ENCODE results near the gene MEGF6. TPM values are rescaled to one million over a fixed set of nuclear protein-coding genes. Genes with fewer than 3 reads are reported as not detected.

Gene MEGF6
- total RNA-seq, 1 experiment from 2014 or later = 14.3 TPM

- intact Hi-C loops (cut with micrococcal nuclease) = no loop called here
- TF ChIP-seq, protein P1, sequence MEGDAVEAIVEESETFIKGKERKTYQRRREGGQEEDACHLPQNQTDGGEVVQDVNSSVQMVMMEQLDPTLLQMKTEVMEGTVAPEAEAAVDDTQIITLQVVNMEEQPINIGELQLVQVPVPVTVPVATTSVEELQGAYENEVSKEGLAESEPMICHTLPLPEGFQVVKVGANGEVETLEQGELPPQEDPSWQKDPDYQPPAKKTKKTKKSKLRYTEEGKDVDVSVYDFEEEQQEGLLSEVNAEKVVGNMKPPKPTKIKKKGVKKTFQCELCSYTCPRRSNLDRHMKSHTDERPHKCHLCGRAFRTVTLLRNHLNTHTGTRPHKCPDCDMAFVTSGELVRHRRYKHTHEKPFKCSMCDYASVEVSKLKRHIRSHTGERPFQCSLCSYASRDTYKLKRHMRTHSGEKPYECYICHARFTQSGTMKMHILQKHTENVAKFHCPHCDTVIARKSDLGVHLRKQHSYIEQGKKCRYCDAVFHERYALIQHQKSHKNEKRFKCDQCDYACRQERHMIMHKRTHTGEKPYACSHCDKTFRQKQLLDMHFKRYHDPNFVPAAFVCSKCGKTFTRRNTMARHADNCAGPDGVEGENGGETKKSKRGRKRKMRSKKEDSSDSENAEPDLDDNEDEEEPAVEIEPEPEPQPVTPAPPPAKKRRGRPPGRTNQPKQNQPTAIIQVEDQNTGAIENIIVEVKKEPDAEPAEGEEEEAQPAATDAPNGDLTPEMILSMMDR (IDR thresholded peaks at IDR 0.05; ENCODE audit: unreplicated experiment) = no peak
- no peaks in the 10 kb centered on the region for H3K4me1 Mint-ChIP-seq (ENCODE audit: insufficient read depth, unreplicated experiment)
- H3K27me3 Mint-ChIP-seq (ENCODE audit: insufficient read depth, unreplicated experiment) = no peaks in the 10 kb centered on the region
- no peaks in the 10 kb centered on the region for H3K36me3 Mint-ChIP-seq (ENCODE audit: insufficient read depth, unreplicated experiment)
- ChIA-PET CTCF (interaction anchor here (1.6 kb wide), 1 partner anchor 14 kb away, joined by 4 read pairs; no protein-coding TSS in a partner anchor), POLR2A (no interaction called here)
- H3K9me3 Mint-ChIP-seq (ENCODE audit: unreplicated experiment) = no peaks in the 10 kb centered on the region
- no TSS peak for BruUV-seq (replicated peaks)
- H3K27ac Mint-ChIP-seq (ENCODE audit: low read depth, unreplicated experiment) = no peak overlapping the region
- no peak for DNase-seq (ENCODE audit: unreplicated experiment)
- H3K4me3 Mint-ChIP-seq (ENCODE audit: unreplicated experiment) = no peak overlapping the region
Measured at GRCh38 chr1:3600354-3600753, 11.0 kb downstream of the MEGF6 start.

DNA sequence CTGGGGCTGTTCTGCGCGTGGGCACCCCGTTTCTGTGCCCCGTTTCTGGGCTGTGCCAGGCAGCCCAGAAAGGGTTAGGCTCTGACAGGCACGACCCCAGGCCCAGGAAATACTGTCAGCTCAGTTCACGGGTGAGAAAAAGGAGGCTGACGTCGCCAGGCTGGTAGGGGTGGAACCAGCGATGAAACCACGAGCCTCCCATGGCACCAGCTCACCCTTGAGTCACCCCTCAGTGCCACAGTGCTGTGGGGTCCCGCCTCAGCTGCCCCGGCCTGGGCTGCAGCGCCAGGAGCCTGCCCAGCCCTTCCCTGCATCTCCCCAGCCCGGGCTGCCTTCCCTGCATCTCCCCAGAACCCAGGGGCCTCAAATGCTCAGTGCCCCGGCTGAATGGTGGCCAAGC, 11.5 kb downstream of the MEGF6 start:
- H3K36me3 Mint-ChIP-seq (ENCODE audit: insufficient read depth, unreplicated experiment) = no peaks in the 10 kb centered on the region
- ChIA-PET POLR2A (no interaction called here), CTCF (interaction anchor here (1.6 kb wide), 1 partner anchor 15 kb away, joined by 4 read pairs; no protein-coding TSS in a partner anchor)
- intact Hi-C loops (cut with micrococcal nuclease) = no loop called here
- DNase-seq (ENCODE audit: unreplicated experiment) = no peak
- H3K4me3 Mint-ChIP-seq (ENCODE audit: unreplicated experiment) = no peak overlapping the region
- no peaks in the 10 kb centered on the region for H3K4me1 Mint-ChIP-seq (ENCODE audit: insufficient read depth, unreplicated experiment)
- H3K27me3 Mint-ChIP-seq (ENCODE audit: insufficient read depth, unreplicated experiment) = no peaks in the 10 kb centered on the region
- no peak overlapping the region for H3K27ac Mint-ChIP-seq (ENCODE audit: low read depth, unreplicated experiment)
- TF ChIP-seq, protein P1 (IDR thresholded peaks at IDR 0.05; ENCODE audit: unreplicated experiment) = no peak
- no TSS peak for BruUV-seq (replicated peaks)
- H3K9me3 Mint-ChIP-seq (ENCODE audit: unreplicated experiment) = no peaks in the 10 kb centered on the region

DNA sequence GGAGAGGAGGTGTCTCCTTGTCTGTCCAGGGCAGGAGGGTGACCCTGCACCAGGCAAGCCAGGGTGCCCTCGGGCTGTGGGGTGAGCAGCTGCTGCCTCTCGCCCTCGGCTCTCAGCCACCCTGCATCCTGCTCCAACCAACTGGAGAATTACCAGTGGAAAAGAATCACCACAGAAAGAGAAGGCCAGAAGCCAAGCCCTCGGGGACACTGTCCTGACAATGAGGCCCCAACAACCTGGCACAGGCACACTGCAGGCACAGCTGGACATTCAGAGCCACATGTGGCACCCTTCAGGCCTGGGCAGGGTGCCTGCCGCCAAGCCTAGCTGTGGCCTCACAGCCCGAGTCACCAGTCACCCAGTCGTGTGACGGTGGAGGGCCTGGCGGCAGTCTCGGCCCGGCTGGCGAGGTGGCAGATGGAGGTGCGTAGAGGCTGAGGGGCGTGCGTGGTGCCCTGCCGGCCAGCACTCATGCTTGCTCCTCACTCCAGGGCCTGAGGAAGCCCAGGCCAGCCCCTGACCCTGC, 12.0 kb downstream of the MEGF6 start:
- Mint-ChIP-seq H3K36me3 (ENCODE audit: insufficient read depth, unreplicated experiment) (no peaks in the 10 kb centered on the region), H3K4me1 (ENCODE audit: insufficient read depth, unreplicated experiment) (no peaks in the 10 kb centered on the region), H3K27me3 (ENCODE audit: insufficient read depth, unreplicated experiment) (no peaks in the 10 kb centered on the region), H3K9me3 (ENCODE audit: unreplicated experiment) (no peaks in the 10 kb centered on the region), H3K4me3 (ENCODE audit: unreplicated experiment) (no peak overlapping the region), H3K27ac (ENCODE audit: low read depth, unreplicated experiment) (no peak overlapping the region)
- ChIA-PET CTCF (interaction anchor here (0.6 to 1.6 kb wide), 2 partner anchors 15 to 17 kb away, joined by 3 to 4 read pairs; no protein-coding TSS in a partner anchor), POLR2A (no interaction called here)
- intact Hi-C loops (cut with micrococcal nuclease) = no loop called here
- DNase-seq (ENCODE audit: unreplicated experiment) = no peak
- BruUV-seq (replicated peaks) = no TSS peak
- TF ChIP-seq, protein P1 (IDR thresholded peaks at IDR 0.05; ENCODE audit: unreplicated experiment) = no peak

GRCh38 chr1:3598522-3599285, 12.6 kb downstream of the MEGF6 start:
- H3K27me3 Mint-ChIP-seq (ENCODE audit: insufficient read depth, unreplicated experiment) = no peaks in the 10 kb centered on the region
- no peak for DNase-seq (ENCODE audit: unreplicated experiment)
- no peaks in the 10 kb centered on the region for H3K9me3 Mint-ChIP-seq (ENCODE audit: unreplicated experiment)
- H3K4me3 Mint-ChIP-seq (ENCODE audit: unreplicated experiment) = no peak overlapping the region
- intact Hi-C loops (cut with micrococcal nuclease) = no loop called here
- H3K36me3 Mint-ChIP-seq (ENCODE audit: insufficient read depth, unreplicated experiment) = no peaks in the 10 kb centered on the region
- H3K4me1 Mint-ChIP-seq (ENCODE audit: insufficient read depth, unreplicated experiment) = no peaks in the 10 kb centered on the region
- CTCF ChIA-PET = interaction anchor here (0.6 kb wide), 1 partner anchor 17 kb away, joined by 3 read pairs; no protein-coding TSS in a partner anchor
- POLR2A ChIA-PET = no interaction called here
- no peak overlapping the region for H3K27ac Mint-ChIP-seq (ENCODE audit: low read depth, unreplicated experiment)
- TF ChIP-seq, protein P1 (IDR thresholded peaks at IDR 0.05; ENCODE audit: unreplicated experiment) = no peak
- no TSS peak for BruUV-seq (replicated peaks)

Data from MCF 10A (cell line).